CD4-positive, alpha-beta T cell treated with Interleukin-21 for 1 hour (primary cell): ENCODE results near the gene SRGAP3.
"Not testable (repeated sequence)": the region's sequence is repeated elsewhere in the genome, so short reads cannot be mapped to it uniquely, and the experiment has no call there.

Experiments used
- DNase-seq: peaks from one replicate; pipeline ENCODE4 v3.0.0-alpha.2; 2020

Gene SRGAP3

DNA sequence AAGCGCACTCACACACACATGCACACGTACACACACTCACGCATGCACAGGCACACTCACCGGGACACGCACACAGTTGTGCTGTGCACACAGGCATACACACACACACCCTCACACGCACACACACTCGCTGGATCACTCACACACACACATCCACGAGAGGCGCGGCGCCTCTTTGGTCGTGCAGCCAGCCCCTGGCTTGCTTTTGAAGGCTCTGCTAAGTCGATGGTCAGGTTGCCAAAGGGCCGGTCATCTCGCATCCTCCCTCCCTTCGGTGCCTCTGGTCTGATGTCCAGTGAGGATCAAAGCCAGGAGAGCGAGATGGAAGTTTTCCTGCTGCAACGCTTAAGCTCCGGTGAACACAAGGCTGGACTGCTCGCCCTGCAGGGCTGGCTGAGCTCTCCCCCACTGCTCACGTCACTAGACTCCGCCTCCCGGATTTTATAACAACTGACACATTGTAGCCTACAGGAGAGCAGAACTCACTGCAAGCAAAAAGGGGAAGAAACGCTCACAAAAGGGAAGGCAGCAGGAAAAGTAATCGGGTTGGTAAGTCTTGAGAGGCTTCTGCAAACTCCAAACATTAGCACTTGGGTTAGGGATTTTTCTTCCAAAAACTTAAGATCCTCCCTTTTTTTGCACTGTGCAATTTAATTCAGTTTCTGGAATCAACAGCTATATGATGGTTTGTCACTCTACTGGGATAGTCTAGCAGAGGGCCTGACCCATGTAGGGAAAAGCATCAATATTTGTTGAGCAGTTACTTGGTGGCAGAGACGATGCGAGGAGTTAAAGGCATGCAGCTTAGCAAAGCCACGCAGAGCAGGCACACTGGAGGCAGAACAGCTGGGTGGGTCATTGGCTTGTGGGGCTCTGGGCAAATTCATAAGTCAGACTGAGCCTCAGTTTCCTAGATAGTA, at the start of gene SRGAP3:
TSS of gene SRGAP3 (minus strand) at position 374 of the 920 bp plus-strand sequence. CDS start 695 bp downstream, outside the sequence.
- peak; percentile 79 for DNase-seq

GRCh38 chr3:9298236-9298635, 48.8 kb upstream of the SRGAP3 start:
- DNase-seq = no peak

GRCh38 chr3:9296241-9296640, 46.8 kb upstream of the SRGAP3 start:
- DNase-seq = no peak

GRCh38 chr3:9295007-9295406, 45.6 kb upstream of the SRGAP3 start:
- no peak for DNase-seq

- not testable (repeated sequence) for DNase-seq
These were observed 44.5 kb upstream of the SRGAP3 start for GRCh38 chr3:9293953-9294352.

- no peak for DNase-seq
These were observed 43.6 kb upstream of the SRGAP3 start for GRCh38 chr3:9293076-9293475.

DNA sequence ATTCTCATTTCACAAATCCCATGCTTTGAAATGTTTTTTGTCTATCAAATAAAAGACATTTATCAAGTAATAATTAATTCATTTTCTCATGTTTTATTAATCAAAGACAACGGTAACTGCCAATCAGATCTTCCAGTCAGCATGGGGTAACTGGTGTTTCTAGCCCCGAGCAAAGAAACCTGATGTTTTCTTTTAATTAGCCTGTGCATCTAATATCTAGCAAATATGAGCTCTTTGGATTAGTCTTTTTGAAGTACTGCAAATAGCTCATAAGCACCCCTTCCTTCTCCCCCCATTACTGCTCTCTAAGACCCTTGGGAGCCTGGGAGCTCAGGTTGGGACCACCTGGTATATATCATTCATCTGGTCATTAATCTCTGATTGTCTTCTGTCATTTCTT, 43.1 kb upstream of the SRGAP3 start:
- DNase-seq = no peak

GRCh38 chr3:9291821-9292410, 42.5 kb upstream of the SRGAP3 start:
- DNase-seq = no peak

- no peak for DNase-seq
These were observed 41.1 kb upstream of the SRGAP3 start for GRCh38 chr3:9290566-9290965.

GRCh38 chr3:9281533-9281932, 32.1 kb upstream of the SRGAP3 start:
- DNase-seq = not testable (repeated sequence)

- DNase-seq = no peak
These were observed 31.2 kb upstream of the SRGAP3 start for GRCh38 chr3:9280451-9281219.

GRCh38 chr3:9279966-9280365, 30.5 kb upstream of the SRGAP3 start:
- no peak for DNase-seq

- no peak for DNase-seq
These were observed 29.1 kb upstream of the SRGAP3 start for GRCh38 chr3:9278498-9278897.

- DNase-seq = no peak
These were observed 28.6 kb upstream of the SRGAP3 start for GRCh38 chr3:9278085-9278484.

DNA sequence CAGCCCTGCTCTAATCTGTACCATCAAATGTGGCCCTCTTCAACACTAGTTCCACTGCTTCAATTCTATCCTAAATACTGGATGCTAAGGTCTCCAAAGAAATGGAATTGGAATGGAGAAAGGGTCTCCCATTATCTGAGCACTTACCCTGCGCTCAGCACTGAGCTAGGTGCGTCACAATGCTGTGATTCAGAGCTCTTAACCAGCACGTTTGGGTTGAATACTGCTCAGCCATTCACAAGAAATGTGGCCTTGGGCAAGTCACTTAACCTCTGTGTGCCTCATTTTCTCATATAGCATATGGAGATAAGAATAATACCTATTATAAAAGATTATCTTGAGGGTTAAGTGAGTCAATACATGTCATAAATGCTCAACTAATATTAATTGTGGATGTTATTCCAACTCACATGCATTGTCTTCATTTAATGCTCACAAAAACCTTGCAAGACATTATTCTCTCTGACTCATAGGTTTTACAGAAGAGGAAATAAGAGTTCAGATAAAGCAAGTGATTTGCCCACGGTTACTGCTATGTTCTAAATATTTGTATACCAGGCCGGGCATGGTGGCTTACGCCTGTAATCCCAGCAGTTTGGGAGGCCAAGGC, 27.4 kb upstream of the SRGAP3 start:
- DNase-seq = no peak

DNA sequence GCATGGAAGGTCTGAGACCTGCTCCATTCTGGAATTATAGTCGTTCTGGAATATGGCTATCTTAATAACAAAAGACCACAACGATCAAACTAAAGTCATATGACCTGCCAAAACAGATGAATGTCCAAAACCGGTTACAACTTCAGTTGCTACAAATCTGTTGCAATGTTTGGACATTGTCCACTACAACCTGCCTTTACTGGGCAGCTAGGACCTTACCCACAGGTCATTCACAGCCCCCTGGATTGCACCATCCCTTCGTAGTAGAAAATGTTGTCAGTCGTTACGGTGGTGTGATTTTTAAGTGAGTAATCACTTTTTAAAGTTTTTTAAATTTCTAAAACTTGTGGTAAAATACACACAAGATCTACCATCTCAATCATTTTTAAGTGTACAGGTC, 22.5 kb upstream of the SRGAP3 start:
- no peak for DNase-seq

DNA sequence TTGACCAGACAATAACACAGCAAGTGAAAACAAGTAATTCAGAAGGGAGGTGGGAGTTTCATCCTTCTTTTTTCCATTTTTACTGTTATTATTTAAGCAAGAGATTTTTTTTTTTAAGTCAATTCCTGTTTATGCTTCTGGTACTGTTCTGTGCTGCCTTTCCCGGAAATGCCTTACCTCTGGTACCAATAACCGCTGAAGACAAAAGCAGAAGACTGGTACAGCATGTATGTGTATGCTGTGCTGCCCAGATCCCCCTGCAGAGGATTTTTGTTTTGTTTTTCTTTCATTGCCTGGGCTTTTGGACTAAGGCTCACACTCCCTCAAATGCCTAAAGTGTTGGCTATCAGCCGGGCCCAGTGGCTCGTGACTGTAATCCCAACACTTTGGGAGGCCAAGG, 21.3 kb upstream of the SRGAP3 start:
- no peak for DNase-seq

DNA sequence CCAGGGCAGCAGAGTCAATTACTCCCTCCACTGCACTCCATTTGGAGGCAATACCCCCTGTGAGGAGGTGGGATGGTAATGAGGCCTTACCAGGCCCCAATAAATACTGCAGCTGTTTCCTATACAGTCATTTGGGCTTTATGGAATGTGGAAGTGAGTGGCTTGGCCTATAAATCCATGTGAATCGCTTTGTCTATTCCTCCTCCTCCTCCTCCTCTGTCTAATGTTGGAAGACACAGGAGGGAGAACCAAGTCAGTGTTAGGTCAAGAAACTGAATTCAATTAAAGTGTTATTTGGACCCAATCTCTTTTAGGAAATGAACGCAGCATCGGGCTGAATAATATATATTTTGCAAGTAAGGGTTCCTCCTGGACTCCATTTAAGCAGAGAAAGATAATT, 17.3 kb upstream of the SRGAP3 start:
- no peak for DNase-seq

DNA sequence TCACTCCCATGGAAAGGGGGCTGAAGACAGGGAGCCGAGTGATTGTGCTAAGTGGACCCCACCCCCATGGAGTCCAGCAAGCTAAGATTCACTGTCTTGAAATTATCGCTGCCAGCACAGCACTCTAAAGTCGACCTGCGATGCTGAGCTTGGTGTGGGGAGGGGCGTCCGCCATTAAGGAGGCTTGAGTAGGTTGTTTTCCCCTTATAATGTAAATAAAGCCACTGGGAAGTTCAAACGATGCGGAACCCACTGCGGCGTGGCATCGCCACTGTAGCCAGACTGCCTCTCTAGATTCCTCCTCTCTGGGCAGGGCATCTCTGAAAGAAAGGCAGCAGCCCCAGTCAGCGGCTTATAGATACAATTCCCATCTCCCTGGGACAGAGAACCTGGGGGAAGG, 10.9 kb upstream of the SRGAP3 start:
- DNase-seq = no peak

GRCh38 chr3:9257092-9257491, 7.6 kb upstream of the SRGAP3 start:
- no peak for DNase-seq

DNA sequence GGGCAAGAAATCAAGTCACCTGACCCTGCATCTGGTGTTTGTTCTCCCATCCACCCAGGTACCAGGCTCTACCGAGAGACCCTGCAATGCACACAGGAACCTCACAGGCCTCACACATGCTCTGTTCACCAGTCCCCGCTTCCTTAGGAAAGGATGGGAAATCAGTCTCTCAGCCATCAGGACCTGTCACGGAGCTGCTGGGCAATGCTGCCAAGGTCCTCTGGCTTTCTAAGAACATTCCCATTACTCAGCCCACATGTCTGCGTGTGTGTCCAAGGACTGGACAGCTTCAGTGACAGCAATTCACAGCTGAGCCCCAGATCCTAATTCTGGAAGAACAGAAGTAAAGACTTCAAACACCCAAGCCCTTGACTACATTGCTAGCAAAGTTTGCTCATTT, 6.5 kb upstream of the SRGAP3 start:
- no peak for DNase-seq

DNA sequence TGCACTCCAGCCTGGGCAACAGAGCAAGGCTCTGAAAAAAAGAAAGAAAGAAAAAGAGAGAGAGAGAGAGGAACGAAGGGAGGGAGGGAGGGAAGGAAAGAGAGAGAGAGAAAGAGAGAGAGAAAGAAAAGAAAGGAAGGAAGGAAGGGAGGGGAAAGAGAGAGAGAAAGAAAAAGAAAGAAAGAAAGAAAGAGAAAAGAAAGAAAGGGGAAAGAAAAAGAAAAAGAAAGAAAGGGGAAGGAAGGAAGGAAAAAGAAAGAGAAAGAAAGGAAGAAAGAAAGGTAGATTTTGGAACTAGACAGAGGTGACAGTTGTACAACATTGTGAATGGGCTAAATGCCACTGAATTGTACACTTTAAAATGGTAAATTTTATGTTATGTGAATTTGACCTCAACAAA, 5.3 kb upstream of the SRGAP3 start:
- DNase-seq = no peak

GRCh38 chr3:9253327-9253726, 3.9 kb upstream of the SRGAP3 start:
- DNase-seq = no peak
